AG09319 (cell line): ENCODE results near the gene ENAM.
"Not testable (repeated sequence)": the region's sequence is repeated elsewhere in the genome, so short reads cannot be mapped to it uniquely, and the experiment has no call there.

Experiments
- DNase-seq: peaks from one replicate; pipeline ENCODE4 v3.0.0-alpha.2; 2010; ENCODE audit warnings: low read depth; ENCODE audit errors: extremely low read depth
- CTCF ChIP-seq: IDR thresholded peaks from 2 replicates; pipeline ENCODE4 v1.5.1; 2011; ENCODE audit warnings: low read depth, mild to moderate bottlenecking, inconsistent platforms, low read length, moderate library complexity

Gene ENAM

GRCh38 chr4:70678383-70678999, 49.9 kb downstream of the ENAM start:
- no peak for TF ChIP-seq CTCF
- DNase-seq: no peak

- no peak for DNase-seq
- TF ChIP-seq CTCF: no peak
Observed at GRCh38 chr4:70680934-70681333, 52.4 kb downstream of the ENAM start.

- DNase-seq: no peak
- no peak for TF ChIP-seq CTCF
Observed at GRCh38 chr4:70681704-70682103, 53.2 kb downstream of the ENAM start.

GRCh38 chr4:70682142-70682541, 53.6 kb downstream of the ENAM start:
- DNase-seq: not testable (repeated sequence)

GRCh38 chr4:70687392-70687791, 58.8 kb downstream of the ENAM start:
- TF ChIP-seq CTCF: no peak
- DNase-seq: no peak

DNA sequence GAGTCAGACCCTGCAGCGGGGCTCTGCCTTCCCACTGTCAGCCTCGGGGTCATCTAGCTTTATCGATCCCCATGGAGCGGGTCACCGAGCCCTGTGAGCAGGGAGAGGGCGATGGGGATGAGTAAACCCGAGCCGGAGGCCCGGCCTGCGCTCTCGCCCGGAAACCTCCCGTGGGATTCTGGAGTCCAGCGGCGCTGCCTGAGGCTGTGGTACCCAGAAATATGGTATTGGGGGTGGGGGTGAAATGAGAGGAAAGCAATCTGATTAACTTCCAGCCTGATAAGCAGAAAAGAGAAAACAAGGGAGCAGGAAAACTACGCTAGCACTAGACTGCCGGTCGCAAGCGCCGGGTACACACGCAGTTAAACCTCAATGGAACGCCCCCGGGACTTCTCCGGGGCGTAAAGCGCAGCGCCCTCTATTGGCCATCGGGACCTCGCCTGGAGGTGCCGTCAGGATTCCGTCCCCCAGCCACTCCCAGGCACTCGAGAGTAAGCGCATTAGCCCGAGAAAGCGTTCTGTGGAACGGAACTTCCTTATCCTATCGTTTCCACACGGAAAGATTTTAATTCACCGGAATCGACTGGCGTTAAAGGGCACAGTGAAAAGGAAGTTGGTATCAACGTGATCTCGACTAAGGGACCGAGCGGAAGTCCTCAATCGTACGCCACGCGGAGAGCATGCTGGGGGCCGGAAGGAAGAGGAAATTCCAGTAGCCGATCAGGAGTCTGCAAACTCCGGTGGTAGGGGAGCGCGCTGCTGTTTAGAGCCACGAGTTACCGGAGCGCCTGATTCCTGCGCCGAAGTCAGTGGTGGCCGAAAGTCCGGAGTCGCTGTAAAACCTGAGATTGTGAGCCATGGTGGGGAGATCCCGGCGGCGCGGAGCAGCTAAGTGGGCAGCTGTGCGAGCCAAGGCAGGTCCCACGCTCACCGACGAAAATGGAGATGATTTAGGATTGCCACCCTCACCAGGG, 59.6 kb downstream of the ENAM start, which contains the start of gene UTP3:
UTP3 (plus strand) TSS at position 712 of the 974 bp plus-strand sequence; CDS start at position 858, 146 bp downstream.
- peak; percentile 98 for DNase-seq
- TF ChIP-seq CTCF: peak; percentile 99

GRCh38 chr4:70688795-70689231, 60.3 kb downstream of the ENAM start:
- no peak for DNase-seq
- no peak for TF ChIP-seq CTCF
